ENCODE data around the gene RTRAF. TPM values are rescaled to one million over a fixed set of nuclear protein-coding genes. Genes with fewer than 3 reads are reported as not detected.

RTRAF gene
- total RNA-seq, 1 donor from 2014 or later: 178 TPM

DNA sequence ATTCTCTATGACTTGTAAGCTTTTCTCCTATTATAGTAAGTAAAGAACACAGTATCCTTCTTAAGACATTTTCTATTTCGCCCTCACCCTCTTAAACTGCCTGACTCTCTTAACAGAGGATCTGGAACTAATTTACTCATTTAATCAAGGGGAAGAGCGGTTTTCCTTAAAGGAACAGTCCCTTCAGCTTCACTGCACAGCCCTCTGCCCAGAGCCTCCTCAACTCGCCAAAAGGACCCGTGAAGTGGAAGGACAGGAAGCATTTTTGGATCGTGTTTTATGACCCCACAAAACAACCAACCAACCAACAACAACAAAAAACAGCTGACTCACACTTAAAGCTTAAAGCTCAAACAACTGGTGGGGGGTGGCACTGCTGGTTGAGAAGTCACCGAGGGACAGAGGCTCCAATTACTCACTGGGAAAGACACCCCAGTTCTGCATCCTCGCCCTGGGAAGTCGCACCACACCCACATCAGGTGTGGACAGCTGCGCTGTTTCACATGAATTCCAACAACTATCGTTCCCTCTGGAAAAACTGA is 43.8 kb downstream of the RTRAF start:
- TF ChIP-seq, protein P1, sequence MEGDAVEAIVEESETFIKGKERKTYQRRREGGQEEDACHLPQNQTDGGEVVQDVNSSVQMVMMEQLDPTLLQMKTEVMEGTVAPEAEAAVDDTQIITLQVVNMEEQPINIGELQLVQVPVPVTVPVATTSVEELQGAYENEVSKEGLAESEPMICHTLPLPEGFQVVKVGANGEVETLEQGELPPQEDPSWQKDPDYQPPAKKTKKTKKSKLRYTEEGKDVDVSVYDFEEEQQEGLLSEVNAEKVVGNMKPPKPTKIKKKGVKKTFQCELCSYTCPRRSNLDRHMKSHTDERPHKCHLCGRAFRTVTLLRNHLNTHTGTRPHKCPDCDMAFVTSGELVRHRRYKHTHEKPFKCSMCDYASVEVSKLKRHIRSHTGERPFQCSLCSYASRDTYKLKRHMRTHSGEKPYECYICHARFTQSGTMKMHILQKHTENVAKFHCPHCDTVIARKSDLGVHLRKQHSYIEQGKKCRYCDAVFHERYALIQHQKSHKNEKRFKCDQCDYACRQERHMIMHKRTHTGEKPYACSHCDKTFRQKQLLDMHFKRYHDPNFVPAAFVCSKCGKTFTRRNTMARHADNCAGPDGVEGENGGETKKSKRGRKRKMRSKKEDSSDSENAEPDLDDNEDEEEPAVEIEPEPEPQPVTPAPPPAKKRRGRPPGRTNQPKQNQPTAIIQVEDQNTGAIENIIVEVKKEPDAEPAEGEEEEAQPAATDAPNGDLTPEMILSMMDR (IDR thresholded peaks at IDR 0.05; ENCODE audit: partially characterized antibody, unreplicated experiment): no peak
- Mint-ChIP-seq H3K36me3 (ENCODE audit: unreplicated experiment) (peaks cover 4% of the 10 kb centered on the region), H3K27ac (ENCODE audit: unreplicated experiment) (no peak overlapping the region), H3K4me3 (ENCODE audit: unreplicated experiment) (no peak overlapping the region), H3K4me1 (ENCODE audit: low read depth, unreplicated experiment) (peaks cover 2% of the 10 kb centered on the region), H3K27me3 (ENCODE audit: unreplicated experiment) (peaks cover 2% of the 10 kb centered on the region), H3K9me3 (ENCODE audit: unreplicated experiment) (no peaks in the 10 kb centered on the region)
- no peak for DNase-seq

DNA sequence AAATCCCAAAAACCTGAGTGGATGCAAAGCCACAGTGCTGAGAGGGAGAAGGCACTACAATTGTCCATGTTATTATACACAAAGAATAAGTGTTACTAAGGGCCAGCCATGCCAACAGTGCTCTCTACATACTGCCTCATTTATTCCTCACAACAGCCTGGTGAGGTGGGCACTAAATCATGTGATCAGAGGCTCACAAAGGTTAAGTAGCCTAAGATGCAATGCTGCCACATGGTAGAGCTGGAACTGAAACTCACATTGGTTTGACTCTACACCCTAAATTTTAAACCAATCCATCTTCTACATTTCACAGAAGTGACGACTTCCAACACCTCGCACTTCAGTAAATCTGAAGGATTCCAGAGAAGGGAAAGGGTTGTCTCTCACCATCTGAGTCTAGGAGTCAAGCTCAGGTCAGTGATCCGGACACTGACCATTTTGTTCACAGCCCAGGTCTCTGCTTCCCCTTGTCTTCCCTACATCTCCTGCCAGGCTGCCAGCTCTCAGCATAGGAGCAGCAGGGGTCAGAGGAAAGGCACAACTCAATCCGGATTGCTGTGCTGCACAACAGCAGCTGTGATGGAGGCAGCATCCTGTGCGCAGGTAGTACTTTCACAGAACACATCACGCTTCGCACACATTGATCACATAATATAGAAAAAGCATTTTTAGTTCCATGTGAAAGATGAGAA is 49.9 kb downstream of the RTRAF start:
- DNase-seq: no peak
- H3K27ac Mint-ChIP-seq (ENCODE audit: unreplicated experiment): no peak overlapping the region
- no peak overlapping the region for H3K4me3 Mint-ChIP-seq (ENCODE audit: unreplicated experiment)
- H3K4me1 Mint-ChIP-seq (ENCODE audit: low read depth, unreplicated experiment): no peaks in the 10 kb centered on the region
- peaks cover 2% of the 10 kb centered on the region for H3K27me3 Mint-ChIP-seq (ENCODE audit: unreplicated experiment)
- H3K9me3 Mint-ChIP-seq (ENCODE audit: unreplicated experiment): no peaks in the 10 kb centered on the region
- TF ChIP-seq, protein P1 (IDR thresholded peaks at IDR 0.05; ENCODE audit: partially characterized antibody, unreplicated experiment): no peak
- peaks cover 3% of the 10 kb centered on the region for H3K36me3 Mint-ChIP-seq (ENCODE audit: unreplicated experiment)

DNA sequence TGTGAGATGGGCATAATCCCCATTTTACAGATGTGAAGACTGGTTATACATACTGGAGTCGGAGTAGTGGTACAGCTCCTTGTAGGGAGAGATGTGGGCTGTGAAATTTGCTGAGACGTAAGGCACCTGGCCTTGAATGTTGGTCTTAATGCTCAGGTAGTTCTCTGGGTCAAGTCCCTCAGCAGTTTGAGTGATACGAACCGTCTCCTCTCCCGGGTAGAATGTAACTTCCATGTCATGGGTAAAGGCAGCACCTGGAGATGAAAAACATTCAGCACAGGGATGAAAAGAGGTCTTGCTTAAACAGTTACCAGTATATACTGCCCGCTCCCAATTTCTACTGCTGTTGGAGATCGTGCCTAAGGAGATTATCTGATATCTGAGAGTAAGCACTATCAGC is 51.3 kb downstream of the RTRAF start:
- no peak for DNase-seq
- no peaks in the 10 kb centered on the region for H3K36me3 Mint-ChIP-seq (ENCODE audit: unreplicated experiment)
- TF ChIP-seq, protein P1 (IDR thresholded peaks at IDR 0.05; ENCODE audit: partially characterized antibody, unreplicated experiment): no peak
- no peak overlapping the region for H3K4me3 Mint-ChIP-seq (ENCODE audit: unreplicated experiment)
- no peak overlapping the region for H3K27ac Mint-ChIP-seq (ENCODE audit: unreplicated experiment)
- H3K9me3 Mint-ChIP-seq (ENCODE audit: unreplicated experiment): no peaks in the 10 kb centered on the region
- H3K4me1 Mint-ChIP-seq (ENCODE audit: low read depth, unreplicated experiment): no peaks in the 10 kb centered on the region
- no peaks in the 10 kb centered on the region for H3K27me3 Mint-ChIP-seq (ENCODE audit: unreplicated experiment)

DNA sequence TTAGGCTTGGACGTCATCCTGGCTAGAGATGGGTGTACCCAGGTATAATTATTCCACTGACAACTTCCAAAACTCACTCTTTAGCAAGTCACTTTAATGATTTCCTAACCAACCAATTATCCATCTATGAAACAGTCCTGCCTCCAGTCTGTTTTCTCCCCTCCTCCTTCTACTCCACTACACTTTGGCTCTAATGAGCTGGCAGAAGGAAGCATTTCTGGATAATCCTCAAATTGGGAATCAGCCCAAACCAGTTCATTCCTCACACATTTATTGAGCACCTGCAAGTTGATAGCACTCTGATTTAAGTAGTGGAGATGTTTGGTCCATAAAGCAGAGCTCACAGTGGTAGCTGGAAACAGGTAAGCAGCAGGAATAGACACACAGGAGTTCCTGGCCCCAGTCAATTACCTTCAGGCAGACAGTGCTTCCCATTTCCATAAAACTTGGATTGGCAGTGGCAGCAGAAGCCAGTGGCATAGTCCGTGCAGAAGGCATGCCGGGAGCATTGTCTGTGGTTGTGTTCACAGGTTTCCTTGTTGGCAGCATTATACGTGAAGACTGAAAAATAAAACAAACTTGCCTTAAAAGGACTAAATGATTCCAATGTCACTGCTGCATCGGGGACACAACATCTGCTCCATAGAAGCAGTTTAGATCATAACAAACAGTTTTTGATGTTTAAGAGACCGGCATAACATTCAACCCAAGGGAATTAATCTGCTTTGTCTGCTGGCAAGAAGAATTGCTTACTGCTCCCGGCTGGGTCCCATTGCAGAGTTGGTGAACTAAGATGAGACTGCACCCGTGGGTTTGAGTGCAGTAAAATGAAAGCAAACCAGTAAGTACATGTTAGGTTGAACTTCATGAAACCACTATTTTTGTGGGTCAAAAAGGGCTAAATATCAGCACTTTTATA is 53.3 kb downstream of the RTRAF start:
- Mint-ChIP-seq H3K9me3 (ENCODE audit: unreplicated experiment) (no peaks in the 10 kb centered on the region), H3K27ac (ENCODE audit: unreplicated experiment) (no peak overlapping the region), H3K27me3 (ENCODE audit: unreplicated experiment) (no peaks in the 10 kb centered on the region), H3K36me3 (ENCODE audit: unreplicated experiment) (no peaks in the 10 kb centered on the region), H3K4me1 (ENCODE audit: low read depth, unreplicated experiment) (no peaks in the 10 kb centered on the region), H3K4me3 (ENCODE audit: unreplicated experiment) (no peak overlapping the region)
- no peak for DNase-seq
- TF ChIP-seq, protein P1 (IDR thresholded peaks at IDR 0.05; ENCODE audit: partially characterized antibody, unreplicated experiment): no peak

Measured in glutamatergic neuron (in vitro differentiated cells).